ENCODE measurements around the gene PCDHGB3.

GRCh38 chr5:141356133-141356532 lies 13.9 kb upstream of the PCDHGB3 start:
- TF ChIP-seq, protein P1, sequence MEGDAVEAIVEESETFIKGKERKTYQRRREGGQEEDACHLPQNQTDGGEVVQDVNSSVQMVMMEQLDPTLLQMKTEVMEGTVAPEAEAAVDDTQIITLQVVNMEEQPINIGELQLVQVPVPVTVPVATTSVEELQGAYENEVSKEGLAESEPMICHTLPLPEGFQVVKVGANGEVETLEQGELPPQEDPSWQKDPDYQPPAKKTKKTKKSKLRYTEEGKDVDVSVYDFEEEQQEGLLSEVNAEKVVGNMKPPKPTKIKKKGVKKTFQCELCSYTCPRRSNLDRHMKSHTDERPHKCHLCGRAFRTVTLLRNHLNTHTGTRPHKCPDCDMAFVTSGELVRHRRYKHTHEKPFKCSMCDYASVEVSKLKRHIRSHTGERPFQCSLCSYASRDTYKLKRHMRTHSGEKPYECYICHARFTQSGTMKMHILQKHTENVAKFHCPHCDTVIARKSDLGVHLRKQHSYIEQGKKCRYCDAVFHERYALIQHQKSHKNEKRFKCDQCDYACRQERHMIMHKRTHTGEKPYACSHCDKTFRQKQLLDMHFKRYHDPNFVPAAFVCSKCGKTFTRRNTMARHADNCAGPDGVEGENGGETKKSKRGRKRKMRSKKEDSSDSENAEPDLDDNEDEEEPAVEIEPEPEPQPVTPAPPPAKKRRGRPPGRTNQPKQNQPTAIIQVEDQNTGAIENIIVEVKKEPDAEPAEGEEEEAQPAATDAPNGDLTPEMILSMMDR (conservative IDR thresholded peaks at IDR 0.05; ENCODE audit: low read depth, low read length), result no peak
- TF ChIP-seq EZH2 (IDR thresholded peaks at IDR 0.05; ENCODE audit: borderline replicate concordance, low read depth, low read length, poor library complexity, severe bottlenecking), result no peak
